ENCODE data around the gene LRRK2.
A peak's percentile ranks its signal among the peaks of the same experiment; 100 is the strongest.

The LRRK2 gene
- total RNA-seq, result 0.86 to 6.6 (median 2.2) reads per million in 3 donors

DNA sequence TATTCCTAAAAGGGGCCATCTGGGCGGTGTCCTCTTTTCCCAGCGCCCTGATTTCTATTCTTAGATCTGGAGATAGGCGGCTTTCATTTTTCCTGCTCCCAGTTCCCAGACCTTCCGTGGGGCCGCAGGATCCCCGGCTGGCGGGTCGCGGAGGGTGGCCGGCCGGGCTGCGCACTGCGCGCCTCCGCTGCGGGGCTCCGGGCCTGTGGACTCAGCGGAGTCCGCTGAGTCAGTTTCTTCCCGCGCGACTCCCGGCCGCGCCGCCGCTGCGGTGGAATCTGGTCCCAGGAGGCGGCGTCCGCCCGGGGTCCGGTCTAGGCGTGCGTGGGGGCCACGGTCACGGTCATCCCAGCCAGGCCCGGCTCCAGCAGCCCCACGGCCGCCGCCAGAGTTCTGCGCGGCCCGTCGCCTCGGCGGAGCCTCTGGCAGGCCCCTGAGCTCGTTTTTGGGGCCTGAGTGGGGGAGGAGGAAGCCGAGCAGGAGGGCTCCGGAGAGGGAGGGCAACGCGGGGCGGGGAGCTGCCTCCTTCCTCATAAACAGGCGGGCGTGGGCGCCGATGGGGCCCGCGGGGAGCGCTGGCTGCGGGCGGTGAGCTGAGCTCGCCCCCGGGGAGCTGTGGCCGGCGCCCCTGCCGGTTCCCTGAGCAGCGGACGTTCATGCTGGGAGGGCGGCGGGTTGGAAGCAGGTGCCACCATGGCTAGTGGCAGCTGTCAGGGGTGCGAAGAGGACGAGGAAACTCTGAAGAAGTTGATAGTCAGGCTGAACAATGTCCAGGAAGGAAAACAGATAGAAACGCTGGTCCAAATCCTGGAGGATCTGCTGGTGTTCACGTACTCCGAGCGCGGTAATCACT, at the start of gene LRRK2:
TSS of gene LRRK2 (plus strand) at position 559 of the 853 bp plus-strand sequence. CDS start at position 694, 135 bp downstream.
- Histone ChIP-seq H3K4me3 (ENCODE audit: insufficient read depth, low read depth, low read length, poor library complexity, severe bottlenecking) (peak within 1 kb of the TSS; percentile 35), H3K27ac (ENCODE audit: insufficient read depth, low read length, poor library complexity, severe bottlenecking) (no peak within 1 kb of the TSS), H3K4me1 (ENCODE audit: control insufficient read depth, insufficient read depth, low read length, poor library complexity, severe bottlenecking) (no peaks in the 10 kb centered on the region), H3K9me3 (ENCODE audit: control insufficient read depth, low read length) (no peaks in the 10 kb centered on the region), H3K36me3 (ENCODE audit: control insufficient read depth, insufficient read depth, low read length) (no peaks in the 10 kb centered on the region), H3K27me3 (replicated peaks; ENCODE audit: control insufficient read depth, insufficient read depth, low read length, poor library complexity, severe bottlenecking) (no peaks in the 10 kb centered on the region)
- peak in 2 of 3 donors; percentile 6 for DNase-seq

DNA sequence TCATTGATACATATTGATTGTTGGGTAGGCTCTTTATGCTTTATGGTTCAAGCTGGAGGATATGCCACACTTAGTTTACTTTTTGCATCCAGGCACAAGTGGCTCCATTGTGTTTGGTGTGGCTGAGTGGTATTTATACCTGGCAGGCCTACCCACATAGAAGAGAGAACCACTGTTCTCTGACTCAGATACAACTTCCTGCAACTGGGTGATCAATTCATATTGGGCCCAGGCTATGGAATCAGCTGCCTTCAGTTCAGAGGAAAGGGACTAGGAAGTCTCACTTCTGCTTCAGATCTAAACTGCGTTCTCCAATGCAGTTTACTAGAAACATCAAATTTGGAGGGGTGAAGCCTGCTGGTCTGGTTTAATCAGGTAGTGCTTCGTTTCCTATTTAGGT, 49.8 kb upstream of the LRRK2 start:
- no peaks in the 10 kb centered on the region for H3K9me3 ChIP-seq (ENCODE audit: control insufficient read depth, low read length)
- DNase-seq, result no peak
- H3K4me3 ChIP-seq (ENCODE audit: insufficient read depth, low read depth, low read length, poor library complexity, severe bottlenecking), result no peak overlapping the region
- no peak overlapping the region for H3K27ac ChIP-seq (ENCODE audit: insufficient read depth, low read length, poor library complexity, severe bottlenecking)
- no peaks in the 10 kb centered on the region for H3K27me3 ChIP-seq (replicated peaks; ENCODE audit: control insufficient read depth, insufficient read depth, low read length, poor library complexity, severe bottlenecking)
- H3K36me3 ChIP-seq (ENCODE audit: control insufficient read depth, insufficient read depth, low read length), result no peaks in the 10 kb centered on the region
- H3K4me1 ChIP-seq (ENCODE audit: control insufficient read depth, insufficient read depth, low read length, poor library complexity, severe bottlenecking), result no peaks in the 10 kb centered on the region

DNA sequence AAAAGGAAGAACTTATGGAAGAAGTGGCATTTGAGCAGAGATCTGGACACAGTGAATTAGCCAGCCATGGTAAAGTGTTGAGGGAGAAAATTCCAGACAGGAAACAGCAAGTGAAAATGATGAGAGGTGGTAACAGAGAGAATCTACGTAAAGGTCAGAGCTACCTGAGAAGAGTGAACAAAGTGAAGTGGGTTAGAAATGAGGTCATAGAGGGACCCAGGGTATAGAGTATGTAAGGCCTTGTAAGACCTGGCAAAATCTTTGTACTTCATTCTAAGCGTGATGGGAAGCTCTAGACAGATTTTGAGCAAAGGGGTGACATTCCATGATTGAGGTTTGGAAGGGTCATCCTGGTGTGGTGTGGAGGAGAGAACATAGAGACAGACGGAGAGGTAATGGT, 49.3 kb upstream of the LRRK2 start:
- no peaks in the 10 kb centered on the region for H3K4me1 ChIP-seq (ENCODE audit: control insufficient read depth, insufficient read depth, low read length, poor library complexity, severe bottlenecking)
- no peak for DNase-seq
- no peak overlapping the region for H3K27ac ChIP-seq (ENCODE audit: insufficient read depth, low read length, poor library complexity, severe bottlenecking)
- no peak overlapping the region for H3K4me3 ChIP-seq (ENCODE audit: insufficient read depth, low read depth, low read length, poor library complexity, severe bottlenecking)
- no peaks in the 10 kb centered on the region for H3K36me3 ChIP-seq (ENCODE audit: control insufficient read depth, insufficient read depth, low read length)
- H3K9me3 ChIP-seq (ENCODE audit: control insufficient read depth, low read length), result no peaks in the 10 kb centered on the region
- H3K27me3 ChIP-seq (replicated peaks; ENCODE audit: control insufficient read depth, insufficient read depth, low read length, poor library complexity, severe bottlenecking), result no peaks in the 10 kb centered on the region

DNA sequence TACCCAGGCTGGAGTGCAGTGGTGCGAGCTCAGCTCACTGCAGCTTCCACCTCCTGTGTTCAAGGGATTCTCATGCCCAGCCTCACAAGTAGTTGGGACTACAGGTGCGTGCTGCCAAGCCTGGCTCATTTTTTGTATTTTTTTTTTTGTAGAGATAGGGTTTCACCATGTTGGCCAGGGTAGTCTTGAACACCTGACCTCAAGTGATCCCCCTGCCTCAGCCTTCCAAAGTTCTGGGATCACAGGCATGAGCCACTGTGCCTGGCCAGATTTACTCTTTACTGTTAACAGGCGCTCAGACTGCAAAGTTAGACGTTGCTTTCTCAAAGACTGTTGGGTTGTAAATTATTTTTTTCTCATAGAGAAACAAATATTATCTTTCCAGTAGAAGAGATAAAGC, 46.1 kb upstream of the LRRK2 start:
- H3K27ac ChIP-seq (ENCODE audit: insufficient read depth, low read length, poor library complexity, severe bottlenecking), result no peak overlapping the region
- no peaks in the 10 kb centered on the region for H3K9me3 ChIP-seq (ENCODE audit: control insufficient read depth, low read length)
- DNase-seq, result no peak
- no peaks in the 10 kb centered on the region for H3K27me3 ChIP-seq (replicated peaks; ENCODE audit: control insufficient read depth, insufficient read depth, low read length, poor library complexity, severe bottlenecking)
- no peak overlapping the region for H3K4me3 ChIP-seq (ENCODE audit: insufficient read depth, low read depth, low read length, poor library complexity, severe bottlenecking)
- peaks cover 4% of the 10 kb centered on the region for H3K4me1 ChIP-seq (ENCODE audit: control insufficient read depth, insufficient read depth, low read length, poor library complexity, severe bottlenecking)
- H3K36me3 ChIP-seq (ENCODE audit: control insufficient read depth, insufficient read depth, low read length), result no peaks in the 10 kb centered on the region

DNA sequence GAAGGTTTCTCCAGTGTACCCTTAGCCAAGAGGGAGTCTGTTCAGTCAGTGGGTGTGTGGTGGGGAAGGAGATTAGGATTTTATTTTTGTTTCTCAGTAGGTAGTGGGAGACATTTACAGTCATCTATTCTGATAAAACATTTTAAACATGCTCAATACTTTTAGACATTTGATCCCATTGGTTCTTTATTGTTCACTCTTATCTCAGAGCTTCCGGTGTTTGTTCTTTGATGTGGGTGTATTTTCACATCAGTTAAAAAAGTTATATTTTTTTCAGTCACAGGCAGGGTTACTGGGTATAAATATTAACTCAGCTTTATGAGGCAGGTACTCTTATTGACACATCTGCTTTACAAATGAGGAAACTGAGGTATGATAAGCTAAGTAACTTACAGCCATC, 43.3 kb upstream of the LRRK2 start:
- Histone ChIP-seq H3K4me1 (ENCODE audit: control insufficient read depth, insufficient read depth, low read length, poor library complexity, severe bottlenecking) (peaks cover 4% of the 10 kb centered on the region), H3K27me3 (replicated peaks; ENCODE audit: control insufficient read depth, insufficient read depth, low read length, poor library complexity, severe bottlenecking) (no peaks in the 10 kb centered on the region), H3K9me3 (ENCODE audit: control insufficient read depth, low read length) (no peaks in the 10 kb centered on the region), H3K36me3 (ENCODE audit: control insufficient read depth, insufficient read depth, low read length) (no peaks in the 10 kb centered on the region), H3K27ac (ENCODE audit: insufficient read depth, low read length, poor library complexity, severe bottlenecking) (no peak overlapping the region), H3K4me3 (ENCODE audit: insufficient read depth, low read depth, low read length, poor library complexity, severe bottlenecking) (no peak overlapping the region)
- DNase-seq, result no peak

DNA sequence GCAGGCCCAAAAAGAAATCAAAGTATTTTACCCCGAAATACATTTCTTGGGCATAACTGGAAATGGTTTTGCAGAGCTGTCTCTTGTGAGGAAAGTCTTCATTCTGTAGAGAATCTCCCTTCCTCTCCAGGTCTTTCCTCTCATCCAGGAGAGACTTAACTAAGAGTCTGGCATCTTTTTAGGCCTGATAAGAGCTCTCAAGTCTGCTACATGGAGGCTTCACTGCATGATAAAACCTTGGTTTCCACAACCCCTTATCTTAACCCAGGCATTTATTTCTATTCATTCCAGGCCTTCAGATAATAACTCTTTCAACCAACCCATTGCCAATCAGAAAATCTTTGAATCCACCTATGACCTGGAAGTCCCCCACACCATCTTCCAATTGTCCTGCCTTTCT, 41.1 kb upstream of the LRRK2 start:
- H3K27ac ChIP-seq (ENCODE audit: insufficient read depth, low read length, poor library complexity, severe bottlenecking), result no peak overlapping the region
- no peak for DNase-seq
- H3K4me1 ChIP-seq (ENCODE audit: control insufficient read depth, insufficient read depth, low read length, poor library complexity, severe bottlenecking), result peaks cover 4% of the 10 kb centered on the region
- no peaks in the 10 kb centered on the region for H3K27me3 ChIP-seq (replicated peaks; ENCODE audit: control insufficient read depth, insufficient read depth, low read length, poor library complexity, severe bottlenecking)
- H3K36me3 ChIP-seq (ENCODE audit: control insufficient read depth, insufficient read depth, low read length), result no peaks in the 10 kb centered on the region
- H3K9me3 ChIP-seq (ENCODE audit: control insufficient read depth, low read length), result no peaks in the 10 kb centered on the region
- H3K4me3 ChIP-seq (ENCODE audit: insufficient read depth, low read depth, low read length, poor library complexity, severe bottlenecking), result no peak overlapping the region

DNA sequence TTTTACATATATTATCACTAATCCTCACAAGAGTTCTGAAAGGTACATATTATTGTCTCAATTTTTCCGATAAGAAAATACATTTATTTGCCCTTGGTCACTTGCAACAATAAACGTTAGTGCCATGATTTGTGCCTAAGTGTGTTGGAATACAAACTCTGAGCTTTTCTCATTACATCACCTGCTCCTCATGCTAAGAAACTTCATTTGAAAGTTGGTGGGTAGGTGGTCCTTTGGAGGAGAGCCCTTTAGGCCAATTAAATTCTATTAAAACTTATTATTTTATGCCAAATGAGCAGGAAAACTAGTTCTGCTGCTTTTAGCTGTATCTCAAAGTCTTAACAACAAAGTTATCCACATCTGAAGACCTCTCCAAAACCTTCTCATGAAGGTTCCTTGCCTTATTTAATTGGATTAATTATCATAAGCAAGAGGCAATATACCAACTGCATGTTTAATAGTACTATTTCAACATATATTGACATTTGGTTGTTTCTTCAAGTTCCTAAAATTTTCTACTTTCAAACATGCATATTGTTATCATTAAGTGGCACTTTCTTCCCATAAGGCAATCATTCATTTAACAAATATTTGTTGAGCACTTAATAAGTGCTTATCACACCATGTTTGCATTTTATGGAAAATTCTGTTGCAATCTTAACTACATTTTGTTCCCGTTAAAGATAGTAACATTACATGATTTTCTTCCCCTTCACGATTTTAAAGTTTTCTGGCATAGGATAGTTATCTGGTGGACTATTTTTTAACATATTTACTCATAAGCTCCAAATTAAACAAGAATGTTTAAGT, 40.1 kb upstream of the LRRK2 start:
- no peak for DNase-seq
- no peak overlapping the region for H3K4me3 ChIP-seq (ENCODE audit: insufficient read depth, low read depth, low read length, poor library complexity, severe bottlenecking)
- H3K9me3 ChIP-seq (ENCODE audit: control insufficient read depth, low read length), result no peaks in the 10 kb centered on the region
- no peaks in the 10 kb centered on the region for H3K27me3 ChIP-seq (replicated peaks; ENCODE audit: control insufficient read depth, insufficient read depth, low read length, poor library complexity, severe bottlenecking)
- no peak overlapping the region for H3K27ac ChIP-seq (ENCODE audit: insufficient read depth, low read length, poor library complexity, severe bottlenecking)
- H3K4me1 ChIP-seq (ENCODE audit: control insufficient read depth, insufficient read depth, low read length, poor library complexity, severe bottlenecking), result peaks cover 4% of the 10 kb centered on the region
- H3K36me3 ChIP-seq (ENCODE audit: control insufficient read depth, insufficient read depth, low read length), result no peaks in the 10 kb centered on the region

DNA sequence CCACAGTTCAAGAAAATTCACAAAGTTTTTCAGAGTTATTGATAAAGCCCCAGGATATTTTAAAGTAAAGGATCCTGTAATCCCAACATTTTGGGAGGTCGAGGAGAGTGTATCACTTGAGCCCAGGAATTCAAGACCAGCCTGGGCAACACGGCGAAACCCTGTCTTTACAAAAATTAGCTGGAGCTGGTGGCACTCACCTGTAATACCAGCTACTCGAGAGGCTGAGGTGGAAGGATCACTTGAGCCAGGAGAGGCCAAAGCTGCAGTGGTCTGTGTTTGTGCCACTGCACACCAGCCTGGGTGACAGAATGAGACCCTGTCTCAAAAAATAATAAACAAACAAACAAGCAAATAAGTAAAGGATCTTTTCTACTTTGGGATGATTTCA, 39.5 kb upstream of the LRRK2 start:
- Histone ChIP-seq H3K9me3 (ENCODE audit: control insufficient read depth, low read length) (no peaks in the 10 kb centered on the region), H3K27ac (ENCODE audit: insufficient read depth, low read length, poor library complexity, severe bottlenecking) (no peak overlapping the region), H3K4me3 (ENCODE audit: insufficient read depth, low read depth, low read length, poor library complexity, severe bottlenecking) (no peak overlapping the region), H3K36me3 (ENCODE audit: control insufficient read depth, insufficient read depth, low read length) (no peaks in the 10 kb centered on the region), H3K4me1 (ENCODE audit: control insufficient read depth, insufficient read depth, low read length, poor library complexity, severe bottlenecking) (peaks cover 4% of the 10 kb centered on the region), H3K27me3 (replicated peaks; ENCODE audit: control insufficient read depth, insufficient read depth, low read length, poor library complexity, severe bottlenecking) (no peaks in the 10 kb centered on the region)
- DNase-seq, result no peak

DNA sequence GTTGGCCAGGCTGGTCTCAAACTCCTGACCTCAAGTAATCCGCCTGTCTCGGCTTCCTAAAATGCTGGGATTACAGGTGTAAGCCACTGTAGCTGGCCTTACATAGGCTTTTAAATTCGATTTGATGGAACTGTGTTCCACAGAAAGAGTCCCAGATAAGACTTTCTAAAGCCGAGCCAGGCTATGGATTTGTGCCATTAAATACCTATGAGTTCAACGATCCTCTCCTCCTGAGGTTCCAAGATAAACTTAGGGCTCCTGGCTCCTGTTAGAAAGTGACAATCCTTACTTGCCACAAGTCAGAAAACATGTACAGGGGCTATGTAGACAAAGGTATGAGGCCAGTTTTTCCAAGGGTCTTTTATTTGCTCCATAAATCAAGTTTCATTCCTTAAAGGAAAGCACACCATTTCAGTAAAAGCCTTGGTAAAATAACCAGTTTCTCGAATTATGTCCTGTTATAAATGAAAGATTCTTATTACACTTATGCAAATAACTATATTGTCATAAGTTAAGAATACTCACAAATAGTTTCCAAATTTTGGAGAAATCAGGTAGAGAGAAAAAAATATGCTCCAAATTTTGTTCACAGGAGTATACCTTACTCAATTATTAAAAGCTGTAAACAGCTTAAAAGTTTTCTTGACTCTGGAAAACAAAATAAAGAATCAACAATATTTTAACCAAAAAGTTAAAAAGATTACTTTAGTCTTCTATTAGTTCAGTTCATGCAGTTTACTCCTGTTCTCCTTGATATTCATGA, 36.1 kb upstream of the LRRK2 start:
- no peak overlapping the region for H3K4me3 ChIP-seq (ENCODE audit: insufficient read depth, low read depth, low read length, poor library complexity, severe bottlenecking)
- no peaks in the 10 kb centered on the region for H3K36me3 ChIP-seq (ENCODE audit: control insufficient read depth, insufficient read depth, low read length)
- H3K9me3 ChIP-seq (ENCODE audit: control insufficient read depth, low read length), result no peaks in the 10 kb centered on the region

More for the DNA sequence above, 36.1 kb upstream of the LRRK2 start:
- Histone ChIP-seq H3K27me3 (replicated peaks; ENCODE audit: control insufficient read depth, insufficient read depth, low read length, poor library complexity, severe bottlenecking) (no peaks in the 10 kb centered on the region), H3K27ac (ENCODE audit: insufficient read depth, low read length, poor library complexity, severe bottlenecking) (no peak overlapping the region), H3K4me1 (ENCODE audit: control insufficient read depth, insufficient read depth, low read length, poor library complexity, severe bottlenecking) (no peaks in the 10 kb centered on the region)
- no peak for DNase-seq

Measured in effector memory CD4-positive, alpha-beta T cell (primary cell).